Gastroesophageal sphincter (tissue), 4 donors: Measurements from ENCODE around the gene FOXK2. TPM values are rescaled to one million over a fixed set of nuclear protein-coding genes. Genes with fewer than 3 reads are reported as not detected.
A peak's percentile ranks its signal among the peaks of the same experiment; 100 is the strongest.

Experiments
- ATAC-seq: fragments of 150-250 bp; one replicate; pipeline ENCODE4 v1.9.1; 2016; ENCODE audit warnings: mild to moderate bottlenecking, moderate library complexity
- H3K27ac ChIP-seq, 4 donors: fragments of 200-600 bp; sonication (generic) in 3 of 4; 1 replicate in 3 of 4; 2 replicates in 1 of 4; pipeline ENCODE4 v1.5.1; 2016 to 2019
- H3K27me3 ChIP-seq: fragments of 200-600 bp; sonication (generic); one replicate; pipeline ENCODE4 v1.5.1; 2019
- H3K36me3 ChIP-seq, 2 donors: fragments of 200-600 bp; sonication (generic); one replicate each; pipeline ENCODE4 v1.5.1; 2019; ENCODE audit warnings: control low read depth in 1 of 2
- H3K4me1 ChIP-seq, 3 donors: fragments of 200-600 bp; sonication (generic); 1 replicate in 2 of 3; 2 replicates in 1 of 3; pipeline ENCODE4 v1.5.1; 2016 to 2019; ENCODE audit warnings: control low read depth in 2 of 3
- H3K4me3 ChIP-seq, 2 donors: fragments of 200-600 bp; sonication (generic); one replicate each; pipeline ENCODE4 v1.5.1; 2019; ENCODE audit warnings: mild to moderate bottlenecking in 1 of 2, moderate library complexity in 1 of 2
- H3K9me3 ChIP-seq, 3 donors: fragments of 200-600 bp; sonication (generic); one replicate each; pipeline ENCODE4 v1.5.1; 2017 to 2019; ENCODE audit warnings: control low read depth in 2 of 3
- EP300 ChIP-seq: sonication (generic); formaldehyde crosslinking; IDR thresholded peaks from one replicate; pipeline ENCODE4 v1.6.1; 2017; ENCODE audit warnings: antibody characterized with exemption, mild to moderate bottlenecking
- POLR2A ChIP-seq, 2 donors: fragments of 450-650 bp; IDR thresholded peaks; one replicate each; pipeline ENCODE4 v1.6.1; 2017; ENCODE audit warnings: antibody characterized with exemption in 2 of 2, mild to moderate bottlenecking in 2 of 2, moderate library complexity in 1 of 2
- POLR2AphosphoS5 ChIP-seq: sonication (generic); formaldehyde crosslinking; IDR thresholded peaks from one replicate; pipeline ENCODE4 v1.6.1; 2017; ENCODE audit warnings: antibody characterized with exemption
- WGBS, 2 donors: methylation state at CpG; one replicate each; pipeline ENCODE4 v1.1.5; 2018; ENCODE audit warnings: low coverage in 1 of 2; 5-methylcytosine and 5-hydroxymethylcytosine counted together
- total RNA-seq, 4 donors: library from RNA; depleted of rRNA; stranded (reverse); fragments of >200 nt; gene quantifications; one replicate each; pipeline ENCODE4 v1.1.0, GENCODE V29; 2016
- TF ChIP-seq, protein P1 (sequence below), 4 experiments: fragments of 200-600 bp in 2 of 4; fragments of 450-650 bp in 2 of 4; sonication (generic) in 1 of 4; IDR thresholded peaks; one replicate each; pipeline ENCODE4 v1.5.1; 2017 to 2019; ENCODE audit warnings: antibody characterized with exemption in 4 of 4, mild to moderate bottlenecking in 2 of 4, moderate library complexity in 2 of 4

FOXK2 gene
- total RNA-seq, 4 donors from 2014 or later, result 35.1 to 63.4 (median 52.6) TPM

DNA sequence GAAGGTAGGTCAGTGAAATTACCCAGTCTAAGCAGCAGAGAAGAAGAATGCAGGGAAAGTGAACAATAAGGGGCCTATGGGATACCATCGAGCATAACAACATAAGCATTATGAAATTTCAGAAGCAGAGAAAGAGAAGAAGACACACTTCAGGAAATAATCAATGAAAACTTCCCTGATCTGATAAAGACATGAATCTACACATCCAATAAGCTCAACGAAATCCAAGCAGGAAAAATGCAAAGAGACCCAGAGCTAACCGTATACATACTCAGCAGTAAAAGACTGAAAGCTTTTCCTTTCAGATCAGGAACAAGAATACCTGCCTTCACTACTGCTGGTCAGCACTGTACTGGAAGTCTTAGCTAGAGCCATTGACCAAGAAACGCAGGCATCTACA, 90.1 kb downstream of the FOXK2 start:
- Histone ChIP-seq H3K9me3 (no peaks in the 10 kb centered on the region), H3K4me3 (no peak overlapping the region), H3K27ac (no peak overlapping the region), H3K36me3 (peaks cover 0 to 69% of the 10 kb centered on the region in 2 donors), H3K27me3 (no peaks in the 10 kb centered on the region), H3K4me1 (peaks cover 0 to 7% (median 2%) of the 10 kb centered on the region in 3 donors)
- TF ChIP-seq, protein P1, sequence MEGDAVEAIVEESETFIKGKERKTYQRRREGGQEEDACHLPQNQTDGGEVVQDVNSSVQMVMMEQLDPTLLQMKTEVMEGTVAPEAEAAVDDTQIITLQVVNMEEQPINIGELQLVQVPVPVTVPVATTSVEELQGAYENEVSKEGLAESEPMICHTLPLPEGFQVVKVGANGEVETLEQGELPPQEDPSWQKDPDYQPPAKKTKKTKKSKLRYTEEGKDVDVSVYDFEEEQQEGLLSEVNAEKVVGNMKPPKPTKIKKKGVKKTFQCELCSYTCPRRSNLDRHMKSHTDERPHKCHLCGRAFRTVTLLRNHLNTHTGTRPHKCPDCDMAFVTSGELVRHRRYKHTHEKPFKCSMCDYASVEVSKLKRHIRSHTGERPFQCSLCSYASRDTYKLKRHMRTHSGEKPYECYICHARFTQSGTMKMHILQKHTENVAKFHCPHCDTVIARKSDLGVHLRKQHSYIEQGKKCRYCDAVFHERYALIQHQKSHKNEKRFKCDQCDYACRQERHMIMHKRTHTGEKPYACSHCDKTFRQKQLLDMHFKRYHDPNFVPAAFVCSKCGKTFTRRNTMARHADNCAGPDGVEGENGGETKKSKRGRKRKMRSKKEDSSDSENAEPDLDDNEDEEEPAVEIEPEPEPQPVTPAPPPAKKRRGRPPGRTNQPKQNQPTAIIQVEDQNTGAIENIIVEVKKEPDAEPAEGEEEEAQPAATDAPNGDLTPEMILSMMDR (IDR thresholded peaks at IDR 0.05), result no peak
- TF ChIP-seq EP300, result no peak
- TF ChIP-seq POLR2AphosphoS5, result no peak
- TF ChIP-seq POLR2A (IDR thresholded peaks at IDR 0.05), result no peak
- no peak for ATAC-seq
- 92 to 94% methylated on average over 4 of the region's 4 CpGs for WGBS, 2 donors

DNA sequence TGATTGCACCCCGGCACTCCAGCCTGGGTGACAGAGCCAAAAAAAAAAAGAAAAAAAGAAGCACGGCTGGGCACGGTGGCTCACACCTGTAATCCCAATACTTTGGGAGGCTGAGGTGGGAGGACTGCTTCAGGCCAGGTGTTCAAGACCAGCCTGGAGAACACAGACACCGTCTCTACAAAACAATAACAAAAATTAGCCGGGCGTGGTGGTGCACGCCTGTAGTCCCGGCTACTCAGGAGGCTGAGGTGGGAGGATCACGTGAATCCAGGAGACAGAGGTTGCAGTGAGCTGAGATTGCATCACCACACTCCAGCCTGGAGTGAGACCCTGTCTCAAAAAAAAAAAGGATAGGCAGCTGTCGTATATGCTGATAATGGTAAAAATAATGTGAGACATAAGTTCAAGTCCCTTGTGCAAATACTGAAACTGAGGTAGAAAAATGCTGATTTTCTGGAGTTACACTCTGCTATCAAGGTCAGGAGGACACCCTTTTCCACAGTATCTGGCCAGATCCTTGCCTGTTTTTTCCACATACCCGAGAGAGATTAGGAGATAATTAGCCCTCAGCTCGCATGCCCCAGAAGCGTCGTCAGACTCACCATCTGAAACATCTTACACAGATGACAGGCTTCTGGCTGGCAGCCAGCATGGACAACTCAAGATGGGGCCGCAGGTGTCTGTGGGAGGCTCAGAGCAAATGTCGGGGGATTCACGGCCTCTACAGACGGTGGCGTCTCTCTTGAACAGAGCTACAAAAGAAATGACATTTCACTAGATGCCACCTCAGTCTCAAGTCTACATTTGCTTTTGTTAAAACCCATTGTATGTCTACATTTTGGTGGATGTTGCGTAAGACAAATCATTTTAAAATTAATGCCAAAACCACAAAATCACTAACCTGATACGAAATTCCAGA, 91.9 kb downstream of the FOXK2 start:
- no peaks in the 10 kb centered on the region for H3K27me3 ChIP-seq
- H3K4me3 ChIP-seq, result no peak overlapping the region
- H3K4me1 ChIP-seq, result peaks cover 0 to 7% (median 2%) of the 10 kb centered on the region in 3 donors
- TF ChIP-seq POLR2A (IDR thresholded peaks at IDR 0.05) (no peak), POLR2AphosphoS5 (no peak), EP300 (no peak)
- TF ChIP-seq, protein P1 (IDR thresholded peaks at IDR 0.05), result no peak
- peaks cover 0 to 69% of the 10 kb centered on the region in 2 donors for H3K36me3 ChIP-seq
- 45 to 85% methylated on average over 14 to 16 of the region's 21 CpGs for WGBS, 2 donors
- ATAC-seq, result no peak
- H3K27ac ChIP-seq, result peak overlapping the region in 1 of 4 donors; percentile 2
- H3K9me3 ChIP-seq, result no peaks in the 10 kb centered on the region

DNA sequence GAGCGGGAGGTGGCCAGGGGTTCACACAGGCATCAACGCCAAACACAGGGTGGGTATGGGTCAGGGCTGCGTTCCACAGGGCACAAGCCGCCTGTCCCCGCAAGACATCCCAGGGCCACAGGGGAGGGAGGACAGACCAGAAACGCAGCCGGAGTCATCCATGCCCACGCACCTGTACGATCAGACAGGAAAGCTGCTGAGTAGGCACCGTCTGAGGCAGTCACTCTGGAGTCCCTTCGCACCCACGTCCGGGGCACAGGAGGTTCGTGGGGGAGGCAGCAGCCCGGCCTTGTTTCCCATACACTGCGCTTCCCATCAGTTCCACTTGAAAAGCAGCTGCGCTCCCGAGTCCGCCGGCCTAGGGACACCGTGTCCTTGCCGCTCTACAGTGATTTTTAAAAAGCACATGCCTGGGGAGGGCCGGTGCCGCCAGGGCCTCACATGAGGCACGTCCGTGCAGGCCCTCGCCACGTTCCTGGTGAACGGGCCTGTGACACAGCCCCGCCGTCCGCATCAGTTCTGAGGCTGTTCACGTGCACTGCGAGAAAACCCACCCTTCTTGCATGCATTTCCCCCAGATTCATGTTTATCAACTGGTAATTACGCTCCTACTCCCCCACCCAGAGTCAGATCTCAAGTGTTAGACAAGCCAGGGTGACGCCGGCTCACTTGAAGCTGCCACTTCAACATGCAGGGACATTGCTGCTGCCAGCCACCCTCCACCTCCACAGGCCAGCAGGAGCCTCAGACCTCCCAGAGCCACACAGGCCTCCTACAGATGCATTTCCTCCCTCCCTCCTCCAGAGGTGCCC, 94.0 kb downstream of the FOXK2 start:
- ATAC-seq, result no peak
- peaks cover 0 to 7% (median 2%) of the 10 kb centered on the region in 3 donors for H3K4me1 ChIP-seq
- TF ChIP-seq EP300 (no peak), POLR2AphosphoS5 (no peak), POLR2A (IDR thresholded peaks at IDR 0.05) (no peak)
- TF ChIP-seq, protein P1 (IDR thresholded peaks at IDR 0.05), result no peak
- no peak overlapping the region for H3K4me3 ChIP-seq
- H3K27ac ChIP-seq, result no peak overlapping the region
- no peaks in the 10 kb centered on the region for H3K27me3 ChIP-seq
- 75 to 93% methylated on average over 6 to 9 of the region's 37 CpGs for WGBS, 2 donors
- H3K9me3 ChIP-seq, result no peaks in the 10 kb centered on the region
- peaks cover 0 to 89% of the 10 kb centered on the region in 2 donors for H3K36me3 ChIP-seq

DNA sequence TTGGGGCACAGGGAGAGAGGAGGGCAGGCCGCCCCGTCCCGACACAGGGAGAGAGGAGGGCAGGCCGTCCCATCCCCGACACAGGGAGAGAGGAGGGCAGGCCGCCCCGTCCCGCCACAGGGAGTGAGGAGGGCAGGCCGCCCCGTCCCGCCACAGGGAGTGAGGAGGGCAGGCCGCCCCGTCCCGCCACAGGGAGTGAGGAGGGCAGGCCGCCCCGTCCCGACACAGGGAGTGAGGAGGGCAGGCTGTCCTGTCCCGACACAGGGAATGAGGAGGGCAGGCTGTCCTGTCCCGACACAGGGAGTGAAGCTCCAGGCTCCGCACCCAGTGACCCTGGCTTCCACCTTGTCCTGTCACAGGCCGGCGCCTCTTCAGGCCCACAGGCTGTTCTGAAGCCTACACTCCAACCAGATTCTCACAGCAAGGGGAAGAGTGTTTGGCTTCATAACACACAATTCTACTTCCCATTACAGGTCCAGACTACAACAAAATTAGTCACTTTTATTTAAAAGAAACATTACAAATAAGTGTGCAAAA, 94.6 kb downstream of the FOXK2 start:
- ATAC-seq, result no peak
- no peaks in the 10 kb centered on the region for H3K9me3 ChIP-seq
- WGBS, 2 donors, result 58% methylated on average over 2 of the region's 22 CpGs; no CpG with 5 or more reads in 1 of the 2 donors
- no peak overlapping the region for H3K27ac ChIP-seq
- no peak overlapping the region for H3K4me3 ChIP-seq
- H3K27me3 ChIP-seq, result no peaks in the 10 kb centered on the region
- H3K36me3 ChIP-seq, result peaks cover 0 to 89% of the 10 kb centered on the region in 2 donors
- H3K4me1 ChIP-seq, result peaks cover 0 to 7% (median 2%) of the 10 kb centered on the region in 3 donors
- TF ChIP-seq, protein P1 (IDR thresholded peaks at IDR 0.05), result no peak
- TF ChIP-seq EP300 (no peak), POLR2AphosphoS5 (no peak), POLR2A (IDR thresholded peaks at IDR 0.05) (no peak)
